Hematopoietic multipotent progenitor cell treated with erythropoietin and hydrocortisone succinate and interleukin-3 and kit ligand, for 6 days (in vitro differentiated cells): ENCODE measurements around the gene MAK.

Experiments used
- DNase-seq: peaks from one replicate; pipeline ENCODE4 v3.0.0-alpha.2; 2015

Gene MAK

GRCh38 chr6:10722820-10723566, 115.3 kb downstream of the MAK start, which contains the start of gene TMEM14C:
Gene TMEM14C, plus strand, starts transcription at chr6:10723070. Its CDS starts 1,544 bp downstream, at chr6:10724614.
- peak; percentile 97 for DNase-seq

GRCh38 chr6:10722570-10722819, 115.8 kb downstream of the MAK start:
- no peak for DNase-seq

- no peak for DNase-seq
Observed at GRCh38 chr6:10721850-10722569, 116.3 kb downstream of the MAK start.

GRCh38 chr6:10720960-10721849, 117.1 kb downstream of the MAK start:
- peak; percentile 58 for DNase-seq

GRCh38 chr6:10720265-10720959, 117.9 kb downstream of the MAK start:
- peak; percentile 53 for DNase-seq

GRCh38 chr6:10719964-10720264, 118.4 kb downstream of the MAK start:
- peak; percentile 50 for DNase-seq

- DNase-seq = peak; percentile 58
Observed at GRCh38 chr6:10719296-10719963, 118.9 kb downstream of the MAK start.

GRCh38 chr6:10713962-10714361, 124.4 kb downstream of the MAK start:
- no peak for DNase-seq
